Esophagus squamous epithelium (tissue), 5 donors: ENCODE results near the gene ZC3H14. TPM values are rescaled to one million over a fixed set of nuclear protein-coding genes. Genes with fewer than 3 reads are reported as not detected.

Source experiments
- DNase-seq: peaks from one replicate; lab custom pipeline; 2025; lab: John Stamatoyannopoulos, UW
- H3K27ac ChIP-seq, 4 donors: fragments of 200-600 bp; sonication (generic); one replicate each; pipeline ENCODE4 v1.5.1; 2016 to 2019; ENCODE audit warnings: mild to moderate bottlenecking in 1 of 4
- H3K27me3 ChIP-seq, 4 donors: fragments of 200-600 bp; sonication (generic); 1 replicate in 3 of 4; 2 replicates in 1 of 4; pipeline versions ENCODE4 v1.5.1 to v1.6.0; 2017 to 2021; ENCODE audit warnings: antibody characterized with exemption in 1 of 4
- H3K36me3 ChIP-seq, 3 donors: fragments of 200-600 bp; sonication (generic); one replicate each; pipeline ENCODE4 v1.5.1; 2016 to 2019
- H3K4me1 ChIP-seq, 3 donors: fragments of 200-600 bp; sonication (generic); one replicate each; pipeline ENCODE4 v1.5.1; 2017 to 2019
- H3K4me3 ChIP-seq, 4 donors: fragments of 200-600 bp; sonication (generic); 1 replicate in 3 of 4; 2 replicates in 1 of 4; pipeline ENCODE4 v1.5.1; 2016 to 2019; ENCODE audit warnings: mild to moderate bottlenecking in 2 of 4, moderate library complexity in 1 of 4
- H3K9me3 ChIP-seq, 3 donors: fragments of 200-600 bp; sonication (generic); one replicate each; pipeline ENCODE4 v1.5.1; 2016 to 2019
- CTCF ChIP-seq, 6 experiments: fragments of 450-650 bp in 4 of 6; fragments of 200-600 bp in 2 of 6; sonication (generic) in 2 of 6; IDR thresholded peaks; one replicate each; pipeline ENCODE4 v1.5.1; 2016 to 2019; ENCODE audit warnings: antibody characterized with exemption in 6 of 6, mild to moderate bottlenecking in 4 of 6, moderate library complexity in 4 of 6
- POLR2A ChIP-seq, 4 donors: fragments of 450-650 bp; IDR thresholded peaks; one replicate each; pipeline ENCODE4 v1.6.1; 2017; ENCODE audit warnings: antibody characterized with exemption in 4 of 4, mild to moderate bottlenecking in 4 of 4, moderate library complexity in 3 of 4
- WGBS, 2 donors: methylation state at CpG; one replicate each; pipeline ENCODE4 v1.1.5; 2018; 5-methylcytosine and 5-hydroxymethylcytosine counted together
- intact Hi-C: fragments of 100-400 bp; cut with DNase I; formaldehyde crosslinking; loops from one replicate; pipeline ENCODE4 v1.15.0; 2022
- total RNA-seq, 4 donors: library from RNA; depleted of rRNA; stranded (reverse); fragments of >200 nt; gene quantifications; one replicate each; pipeline ENCODE4 v1.1.0, GENCODE V29; 2016
- donor health status: DM: yes; HTN: yes; CAD: no.

ZC3H14 gene
- total RNA-seq, 4 donors from 2014 or later = 28.3 to 52.3 (median 36.1) TPM

GRCh38 chr14:88599326-88599725 is 36.5 kb downstream of the ZC3H14 start:
- intact Hi-C loops = no loop called here
- no peaks in the 10 kb centered on the region for H3K4me1 ChIP-seq
- H3K27ac ChIP-seq = no peak overlapping the region
- no peaks in the 10 kb centered on the region for H3K27me3 ChIP-seq
- H3K9me3 ChIP-seq = no peaks in the 10 kb centered on the region
- DNase-seq = no peak
- no peak overlapping the region for H3K4me3 ChIP-seq
- TF ChIP-seq POLR2A (IDR thresholded peaks at IDR 0.05) = no peak
- TF ChIP-seq CTCF (IDR thresholded peaks at IDR 0.05) = no peak
- H3K36me3 ChIP-seq = peaks cover 4 to 100% (median 17%) of the 10 kb centered on the region in 3 donors
- WGBS, 2 donors = 86 to 87% methylated on average over 8 of the region's 8 CpGs

- H3K27ac ChIP-seq = no peak overlapping the region
- intact Hi-C loops = no loop called here
- TF ChIP-seq CTCF (IDR thresholded peaks at IDR 0.05) (no peak), POLR2A (IDR thresholded peaks at IDR 0.05) (no peak)
- no peak for DNase-seq
- H3K9me3 ChIP-seq = no peaks in the 10 kb centered on the region
- no peaks in the 10 kb centered on the region for H3K4me1 ChIP-seq
- WGBS, 2 donors = 64 to 77% methylated on average over 10 of the region's 10 CpGs
- peaks cover 4 to 100% (median 17%) of the 10 kb centered on the region in 3 donors for H3K36me3 ChIP-seq
- H3K27me3 ChIP-seq = no peaks in the 10 kb centered on the region
- no peak overlapping the region for H3K4me3 ChIP-seq
These were observed 37.1 kb downstream of the ZC3H14 start for GRCh38 chr14:88599761-88600439.

GRCh38 chr14:88604212-88604611 is 41.4 kb downstream of the ZC3H14 start:
- no peaks in the 10 kb centered on the region for H3K27me3 ChIP-seq
- no peak for DNase-seq
- H3K4me3 ChIP-seq = no peak overlapping the region
- peaks cover 13 to 100% (median 18%) of the 10 kb centered on the region in 3 donors for H3K36me3 ChIP-seq
- no peak overlapping the region for H3K27ac ChIP-seq
- H3K4me1 ChIP-seq = no peaks in the 10 kb centered on the region
- no peaks in the 10 kb centered on the region for H3K9me3 ChIP-seq
- TF ChIP-seq CTCF (IDR thresholded peaks at IDR 0.05) = no peak
- no peak for TF ChIP-seq POLR2A (IDR thresholded peaks at IDR 0.05)
- intact Hi-C loops = no loop called here

GRCh38 chr14:88605594-88605993 is 42.8 kb downstream of the ZC3H14 start:
- Histone ChIP-seq H3K36me3 (peaks cover 19 to 100% (median 24%) of the 10 kb centered on the region in 3 donors), H3K27ac (no peak overlapping the region), H3K4me3 (no peak overlapping the region), H3K4me1 (no peaks in the 10 kb centered on the region), H3K27me3 (no peaks in the 10 kb centered on the region), H3K9me3 (no peaks in the 10 kb centered on the region)
- TF ChIP-seq CTCF (IDR thresholded peaks at IDR 0.05) = no peak
- no peak for TF ChIP-seq POLR2A (IDR thresholded peaks at IDR 0.05)
- intact Hi-C loops = no loop called here
- 71 to 73% methylated on average over 2 of the region's 2 CpGs for WGBS, 2 donors
- DNase-seq = no peak

- intact Hi-C loops = no loop called here
- no peak for DNase-seq
- no peaks in the 10 kb centered on the region for H3K27me3 ChIP-seq
- H3K4me3 ChIP-seq = no peak overlapping the region
- H3K27ac ChIP-seq = no peak overlapping the region
- no peaks in the 10 kb centered on the region for H3K4me1 ChIP-seq
- no peaks in the 10 kb centered on the region for H3K9me3 ChIP-seq
- H3K36me3 ChIP-seq = peaks cover 18 to 100% (median 19%) of the 10 kb centered on the region in 3 donors
- TF ChIP-seq POLR2A (IDR thresholded peaks at IDR 0.05) = no peak
- TF ChIP-seq CTCF (IDR thresholded peaks at IDR 0.05) = no peak
These were observed 45.0 kb downstream of the ZC3H14 start for GRCh38 chr14:88607829-88608228.
